DMS153 (cell line): Measurements from ENCODE around the gene BTBD6.

Experiments
- DNase-seq: peaks from one replicate; lab custom pipeline; 2025; lab: John Stamatoyannopoulos, UW

Gene BTBD6

GRCh38 chr14:105211086-105211757 lies 37.1 kb upstream of the BTBD6 start:
- no peak for DNase-seq

- DNase-seq, result no peak
Measured at GRCh38 chr14:105211758-105212089, 36.6 kb upstream of the BTBD6 start.

DNA sequence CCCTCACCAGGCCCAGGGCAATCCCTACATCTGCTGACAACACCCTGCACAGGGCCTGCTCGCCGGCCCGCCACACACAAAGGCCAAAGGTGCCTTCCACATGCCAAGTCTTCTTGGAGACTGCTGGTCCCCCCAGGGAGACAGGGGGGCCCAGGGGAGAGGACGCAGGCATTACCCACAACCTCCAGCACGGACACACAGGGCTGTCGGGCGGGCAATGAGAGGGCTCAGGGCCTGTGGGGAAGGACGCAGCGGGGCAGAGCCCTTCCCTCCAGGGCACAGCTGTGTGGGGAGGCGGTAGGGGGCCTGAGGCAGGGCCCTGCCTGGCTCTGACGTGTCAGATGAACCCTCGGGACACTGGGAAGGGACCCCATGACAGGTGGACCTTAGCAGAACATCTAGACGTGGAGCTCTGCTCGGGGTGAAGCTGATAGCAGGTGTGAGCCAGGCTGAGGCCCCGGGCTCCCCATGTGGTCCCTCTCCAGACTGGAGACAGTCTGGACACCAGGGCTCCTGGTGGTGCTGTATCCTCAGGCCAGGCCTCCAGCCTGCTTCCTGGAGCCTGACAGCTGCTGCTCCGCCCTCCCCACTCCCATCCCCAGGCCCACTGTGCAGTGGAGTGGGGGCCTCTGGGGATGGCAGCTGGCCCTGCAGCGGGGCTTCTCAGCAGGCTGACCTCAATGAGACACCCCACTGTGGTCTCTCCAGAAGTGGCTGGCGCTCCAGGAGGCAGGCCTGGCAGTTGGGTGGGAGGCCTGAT lies 35.6 kb upstream of the BTBD6 start:
- DNase-seq, result no peak

GRCh38 chr14:105213361-105213760 lies 35.0 kb upstream of the BTBD6 start:
- no peak for DNase-seq

DNA sequence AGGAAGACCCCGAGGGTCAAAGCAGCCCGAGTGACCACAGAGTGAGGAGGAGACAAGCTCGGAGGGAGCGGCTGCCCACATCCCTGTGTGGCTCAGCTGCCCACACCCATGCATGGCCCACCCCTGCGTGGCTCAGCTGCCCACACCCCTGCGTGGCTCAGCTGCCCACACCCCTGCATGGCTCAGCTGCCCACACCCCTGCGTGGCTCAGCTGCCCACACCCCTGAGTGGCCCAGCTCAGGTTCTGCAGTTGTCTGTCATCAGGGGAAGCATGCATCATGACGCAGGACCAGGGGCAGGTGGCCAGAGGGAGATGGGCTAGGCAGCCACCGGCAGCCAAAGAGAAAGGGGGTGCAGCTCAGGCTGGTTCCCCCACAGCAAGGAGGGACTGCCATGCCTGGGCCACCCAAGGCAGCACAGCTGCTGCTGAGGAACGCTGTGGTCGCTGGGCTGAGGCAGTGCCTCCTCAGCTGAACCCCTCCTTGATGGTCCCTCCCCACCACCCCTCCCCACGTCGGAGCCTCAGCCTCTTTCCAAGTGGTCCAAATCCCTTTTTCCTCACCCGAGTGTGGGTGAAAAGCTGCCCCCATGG lies 33.9 kb upstream of the BTBD6 start:
- DNase-seq, result no peak

DNA sequence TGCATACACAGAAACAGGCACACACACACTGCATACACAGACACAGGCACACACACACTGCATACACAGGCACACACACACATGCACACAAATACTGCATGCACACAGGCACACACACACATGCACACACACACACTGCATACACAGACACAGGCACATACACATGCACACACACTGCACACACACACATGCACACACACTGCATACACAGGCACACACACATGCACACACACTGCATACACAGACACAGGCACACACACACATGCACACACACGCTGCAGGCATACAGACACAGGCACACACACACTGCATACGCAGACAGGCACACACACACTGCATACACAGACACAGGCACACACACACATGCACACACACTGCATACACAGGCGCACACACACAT lies 32.7 kb upstream of the BTBD6 start:
- DNase-seq, result no peak

DNA sequence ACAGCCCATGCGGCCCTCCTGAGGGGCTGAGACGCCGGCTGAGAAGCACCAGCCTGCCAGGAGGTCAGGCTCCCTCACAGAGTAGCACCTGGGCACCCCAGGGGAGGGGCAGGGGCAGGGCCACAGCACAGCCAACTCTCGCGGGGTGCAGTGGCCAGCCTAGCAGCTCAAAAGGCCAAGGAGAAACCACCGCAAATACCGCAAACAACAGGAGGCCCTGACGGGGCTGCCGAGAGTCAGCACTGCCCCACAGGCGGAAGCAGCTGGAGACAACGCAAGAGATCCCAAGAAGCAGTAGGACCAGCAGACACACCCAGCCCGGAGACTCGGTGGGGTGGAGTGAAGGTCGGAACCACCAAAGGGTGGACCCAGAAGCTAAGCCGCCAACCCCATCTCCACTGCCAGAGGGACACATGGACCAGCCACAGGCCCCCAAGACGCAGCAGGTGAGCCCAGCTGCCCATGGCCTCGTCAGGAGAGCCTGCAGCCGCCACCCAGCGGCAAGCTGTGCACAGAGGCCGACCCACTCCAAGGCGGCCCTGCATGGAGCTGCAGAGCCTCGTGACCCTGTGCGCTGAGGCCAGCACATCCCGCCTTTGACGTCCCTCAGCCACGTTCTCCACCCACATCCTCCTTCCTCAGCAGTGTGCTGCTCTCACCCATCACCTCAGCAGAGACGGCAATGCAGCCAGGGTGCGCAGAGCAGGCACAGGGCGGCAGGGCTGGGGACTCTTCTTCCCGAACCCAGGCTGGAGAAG lies 31.7 kb upstream of the BTBD6 start:
- DNase-seq, result no peak

- DNase-seq, result no peak
Measured at GRCh38 chr14:105217774-105218173, 30.6 kb upstream of the BTBD6 start.

- no peak for DNase-seq
Measured at GRCh38 chr14:105218611-105219010, 29.7 kb upstream of the BTBD6 start.

DNA sequence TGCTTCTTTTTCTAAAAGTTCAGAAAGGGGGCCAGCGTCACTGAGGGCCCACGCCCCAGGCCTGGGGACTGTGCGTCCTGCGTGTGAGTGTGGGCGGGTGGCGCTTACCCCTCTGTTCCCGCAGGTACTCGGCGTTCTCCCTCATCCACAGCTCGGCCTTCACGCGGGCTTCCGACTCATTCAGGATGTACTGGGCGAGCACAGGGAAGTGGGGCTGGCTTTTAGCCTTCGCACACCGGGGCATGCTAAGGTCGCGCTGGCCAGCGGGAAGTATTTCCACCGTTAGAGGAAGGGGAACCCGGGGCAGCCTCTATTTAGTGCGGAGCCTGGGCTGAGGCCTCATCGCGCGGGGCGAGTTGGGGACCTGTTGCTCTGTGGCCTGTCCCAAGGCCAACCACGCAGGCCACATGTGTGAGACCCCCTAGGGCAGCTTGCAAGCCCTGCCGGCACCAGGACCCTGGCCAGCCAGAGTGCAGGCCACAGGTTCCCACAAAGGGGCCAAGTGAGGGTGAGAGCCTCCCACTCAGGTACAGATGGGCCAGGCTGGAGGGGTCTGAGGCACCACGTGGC lies 29.2 kb upstream of the BTBD6 start:
- no peak for DNase-seq

GRCh38 chr14:105219753-105220152 lies 28.6 kb upstream of the BTBD6 start:
- no peak for DNase-seq

DNA sequence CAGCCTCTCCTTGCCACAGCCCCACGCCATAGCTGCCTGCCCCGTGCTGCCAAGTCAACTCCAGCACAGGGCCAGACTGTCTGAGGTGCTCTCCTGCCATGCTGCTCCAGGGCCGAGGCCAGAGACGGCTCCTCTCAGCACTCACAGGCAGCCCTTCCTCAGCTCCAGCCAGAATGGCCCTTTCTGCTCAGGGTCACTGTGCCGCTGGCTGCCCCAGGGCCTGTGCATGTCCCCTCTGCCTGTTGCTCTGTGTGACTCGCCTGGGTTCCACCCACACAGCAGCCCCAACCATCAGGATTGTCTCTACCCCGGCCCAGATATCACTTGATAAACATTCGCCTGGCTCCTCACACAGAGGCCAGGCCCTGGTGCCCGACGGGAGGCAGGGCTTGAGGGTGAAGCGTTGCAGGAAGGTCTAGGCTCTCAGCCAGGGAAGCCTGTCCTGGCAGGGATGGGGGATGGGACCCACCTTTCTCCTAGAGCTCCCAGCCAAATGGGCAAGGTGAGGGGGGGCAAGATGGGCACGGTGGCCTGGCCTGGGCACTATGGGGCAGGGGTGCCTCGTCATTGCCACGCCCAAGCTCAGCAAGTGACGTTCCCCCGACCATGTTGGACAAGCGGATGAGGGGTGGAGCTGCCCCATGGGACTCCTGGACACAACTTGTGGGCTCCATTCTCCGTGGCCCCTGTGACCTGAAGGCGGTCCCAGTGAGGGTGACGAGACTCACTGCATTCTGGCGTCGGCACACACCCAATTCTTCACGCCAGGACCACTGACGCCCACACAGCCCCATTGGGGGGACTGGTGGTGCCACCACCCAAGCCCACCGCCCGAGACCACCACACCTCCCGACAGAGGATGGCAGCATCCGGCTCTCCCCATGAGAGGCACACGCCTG lies 27.4 kb upstream of the BTBD6 start:
- no peak for DNase-seq

DNA sequence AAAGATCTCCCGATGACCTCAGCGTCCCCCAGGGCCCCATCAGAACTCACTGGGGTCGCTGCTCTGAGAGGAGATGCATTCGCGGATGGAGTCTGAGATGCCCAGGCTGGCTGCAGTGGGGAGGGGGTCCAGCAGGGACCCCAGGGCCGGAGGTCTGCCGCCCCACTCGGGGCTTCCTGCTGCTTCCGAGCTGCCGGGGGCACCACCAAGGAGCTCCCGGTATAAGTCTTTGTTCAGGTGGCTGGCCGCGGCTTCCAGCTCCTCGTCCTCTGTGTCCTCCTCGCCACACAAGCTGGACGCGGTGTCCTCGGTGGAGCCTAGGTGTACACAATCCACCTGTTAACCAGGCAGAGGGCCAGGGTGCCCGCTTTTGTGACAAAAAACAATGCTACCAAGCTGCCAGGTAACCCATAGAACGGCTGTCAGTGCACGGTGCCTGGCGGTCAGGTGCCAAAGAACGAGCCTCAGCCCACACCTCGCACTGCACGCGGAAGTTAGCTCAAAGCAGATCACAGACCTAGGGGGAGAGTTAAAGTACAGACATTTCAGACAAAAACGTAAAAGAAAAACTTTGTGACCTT lies 26.6 kb upstream of the BTBD6 start:
- DNase-seq, result no peak

DNA sequence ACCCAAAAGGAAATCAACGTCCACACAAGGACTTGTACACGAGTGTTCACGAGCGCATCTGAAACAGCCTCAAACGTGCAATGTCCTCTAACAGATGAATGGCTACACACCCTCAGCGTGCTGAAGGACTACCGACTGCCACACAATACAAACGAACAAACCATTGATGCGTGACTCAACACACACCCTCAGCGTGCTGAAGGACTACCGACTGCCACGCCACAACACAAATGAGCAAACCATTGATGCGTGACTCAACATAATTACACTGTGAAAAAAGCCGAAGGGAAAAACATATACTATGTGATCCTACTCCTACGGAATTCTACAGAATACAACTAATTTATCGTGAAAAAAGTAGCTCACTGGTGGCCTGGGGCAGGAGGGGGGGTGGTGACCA lies 25.1 kb upstream of the BTBD6 start:
- DNase-seq, result no peak

- no peak for DNase-seq
Measured at GRCh38 chr14:105223770-105224544, 24.4 kb upstream of the BTBD6 start.

- no peak for DNase-seq
Measured at GRCh38 chr14:105224845-105225570, 23.3 kb upstream of the BTBD6 start.

- DNase-seq, result no peak
Measured at GRCh38 chr14:105226198-105226597, 22.1 kb upstream of the BTBD6 start.

DNA sequence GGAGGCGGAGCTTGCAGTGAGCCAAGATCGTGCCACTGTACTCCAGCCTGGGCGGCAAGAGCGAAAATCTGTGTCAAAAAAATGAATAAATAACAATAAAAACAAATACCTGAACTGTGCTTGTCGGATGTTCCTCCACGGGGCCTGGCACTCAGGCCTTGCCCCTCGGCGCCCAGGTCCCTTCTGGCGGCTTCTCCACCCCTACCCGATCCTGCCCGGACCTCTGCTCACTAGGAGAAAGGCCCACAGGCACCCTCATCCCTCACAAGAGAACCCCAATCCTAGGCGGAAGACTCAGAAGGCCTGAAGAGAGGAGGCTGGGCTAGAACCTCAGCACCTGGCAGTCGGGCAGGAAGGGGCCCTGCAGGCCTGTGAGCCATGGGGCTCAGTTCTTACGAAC lies 21.0 kb upstream of the BTBD6 start:
- DNase-seq, result no peak

- DNase-seq, result no peak
Measured at GRCh38 chr14:105228562-105228961, 19.8 kb upstream of the BTBD6 start.
